Endothelial cell of umbilical vein (primary cell): Measurements from ENCODE around the gene ASB10. TPM values are rescaled to one million over a fixed set of nuclear protein-coding genes. Genes with fewer than 3 reads are reported as not detected.

ENCODE experiments used
- BruUV-seq: library from RNA; stranded (reverse); fragments of 400-500 nt; replicated peaks from 2 replicates; lab custom pipeline; 2021; lab: Mats Ljungman, UMichigan
- CTCF ChIA-PET: fragments of 300-600, 350-600 bp; sonication (Branson Sonifier 250); formaldehyde crosslinking; loops from one replicate; lab custom pipeline; 2021; ENCODE audit warnings: antibody characterized with exemption, inconsistent platforms; lab: Charles Lee
- POLR2A ChIA-PET: fragments of 300-600, 350-600 bp; sonication (Branson Sonifier 250); formaldehyde crosslinking; loops from one replicate; lab custom pipeline; 2021; ENCODE audit warnings: antibody characterized with exemption, inconsistent platforms; lab: Charles Lee
- DNase-seq: peaks from one replicate; pipeline ENCODE4 v3.0.0-alpha.2; 2011; ENCODE audit warnings: low read depth, low spot score
- FAIRE-seq: peaks from 2 replicates; lab custom pipeline; 2011; peaks lifted over from hg19 to GRCh38; lab: Jason Lieb, UNC
- H2AFZ ChIP-seq: 2 replicates; pipeline ENCODE4 v1.6.0; 2012; ENCODE audit warnings: low read depth, low read length, control low read depth, inconsistent platforms
- H3K27ac ChIP-seq: 2 replicates; pipeline ENCODE4 v1.5.1; 2011; ENCODE audit warnings: low read depth, mild to moderate bottlenecking, control low read depth, low read length, moderate library complexity; ENCODE audit not compliant: insufficient read depth
- H3K27me3 ChIP-seq, 2 experiments: 2 replicates each; pipeline versions ENCODE4 v1.6.0 to v1.6.1; 2011; ENCODE audit warnings: low read length in 2 of 2, mixed read lengths in 1 of 2; ENCODE audit not compliant: control insufficient read depth in 2 of 2, insufficient read depth in 2 of 2
- H3K36me3 ChIP-seq, 2 experiments: 2 replicates in 1 of 2; 3 replicates in 1 of 2; pipeline ENCODE4 v1.5.1; 2011; ENCODE audit warnings: low read length in 2 of 2, mild to moderate bottlenecking in 1 of 2, moderate library complexity in 1 of 2; ENCODE audit not compliant: control insufficient read depth in 2 of 2, insufficient read depth in 2 of 2; ENCODE audit errors: extremely low read depth in 1 of 2
- H3K4me1 ChIP-seq: 3 replicates; pipeline ENCODE4 v1.5.1; 2011; ENCODE audit warnings: mild to moderate bottlenecking, low read length; ENCODE audit not compliant: control insufficient read depth, insufficient read depth; ENCODE audit errors: extremely low read depth
- H3K4me2 ChIP-seq: 2 replicates; pipeline ENCODE4 v1.6.1; 2011; ENCODE audit warnings: low read length, control low read depth, mixed read lengths; ENCODE audit not compliant: insufficient read depth
- H3K4me3 ChIP-seq, 3 experiments: fragments of 200-600 bp in 1 of 3; sonication (generic), shearing (Covaris generic) in 1 of 3; replicated peaks in 1 of 3; 2 replicates each; pipeline ENCODE4 v1.5.1; 2011 to 2016; ENCODE audit warnings: control low read depth in 3 of 3, low read length in 3 of 3, mild to moderate bottlenecking in 2 of 3, inconsistent platforms in 1 of 3, low read depth in 1 of 3, moderate library complexity in 1 of 3; ENCODE audit not compliant: insufficient read depth in 1 of 3
- H3K79me2 ChIP-seq: 2 replicates; pipeline ENCODE4 v1.6.0; 2012; ENCODE audit warnings: low read length, inconsistent platforms; ENCODE audit not compliant: control insufficient read depth, insufficient read depth
- H3K9ac ChIP-seq: replicated peaks from 2 replicates; pipeline ENCODE3; 2011; ENCODE audit warnings: low read length, control low read depth; ENCODE audit not compliant: insufficient read depth; ENCODE audit errors: extremely low read depth
- H3K9me1 ChIP-seq: replicated peaks from 3 replicates; pipeline ENCODE4 v1.6.0; 2011; ENCODE audit warnings: mild to moderate bottlenecking, low read length; ENCODE audit not compliant: control insufficient read depth, insufficient read depth; ENCODE audit errors: extremely low read depth
- H3K9me3 ChIP-seq: replicated peaks from 2 replicates; pipeline ENCODE4 v1.5.1; 2012; ENCODE audit warnings: low read length, inconsistent platforms; ENCODE audit not compliant: control insufficient read depth, insufficient read depth
- H4K20me1 ChIP-seq: replicated peaks from 2 replicates; pipeline ENCODE3; 2011; ENCODE audit warnings: mild to moderate bottlenecking, low read length; ENCODE audit not compliant: control insufficient read depth, insufficient read depth; ENCODE audit errors: extremely low read depth
- CTCF ChIP-seq, 2 donors: IDR thresholded peaks; 1 replicate in 1 of 2; 2 replicates in 1 of 2; pipeline ENCODE4 v1.5.1; 2011; ENCODE audit warnings: low read length in 2 of 2, mild to moderate bottlenecking in 2 of 2, moderate library complexity in 2 of 2, control low read depth in 1 of 2, inconsistent platforms in 1 of 2, low read depth in 1 of 2; ENCODE audit not compliant: insufficient read depth in 1 of 2; ENCODE audit errors: extremely low read depth in 1 of 2
- EZH2 ChIP-seq: IDR thresholded peaks from 2 replicates; pipeline ENCODE4 v1.6.1; 2012; ENCODE audit warnings: borderline replicate concordance, low read depth, mild to moderate bottlenecking, moderate library complexity, low read length, inconsistent platforms; ENCODE audit not compliant: severe bottlenecking
- FOS ChIP-seq: IDR thresholded peaks from 2 replicates; pipeline ENCODE4 v1.6.1; 2011; ENCODE audit warnings: mild to moderate bottlenecking, low read length, moderate library complexity, borderline replicate concordance; ENCODE audit not compliant: insufficient read depth
- GATA2 ChIP-seq: IDR thresholded peaks from 2 replicates; pipeline ENCODE4 v1.7.0; 2011; ENCODE audit warnings: low read depth, mild to moderate bottlenecking, moderate library complexity, mixed read lengths, low read length; ENCODE audit not compliant: insufficient read length, insufficient read depth
- JUN ChIP-seq: IDR thresholded peaks from 2 replicates; pipeline ENCODE4 v1.6.1; 2011; ENCODE audit warnings: borderline replicate concordance, low read depth; ENCODE audit not compliant: insufficient read length, insufficient read depth
- MAX ChIP-seq: IDR thresholded peaks from 2 replicates; pipeline ENCODE4 v1.6.1; 2011; ENCODE audit not compliant: insufficient read depth, insufficient read length
- MYC ChIP-seq: IDR thresholded peaks from one replicate; pipeline ENCODE4 v1.6.1; 2011; ENCODE audit warnings: mild to moderate bottlenecking, low read depth, low read length
- POLR2A ChIP-seq: IDR thresholded peaks from 2 replicates; pipeline ENCODE4 v1.6.1; 2012; ENCODE audit warnings: low read depth, mild to moderate bottlenecking, control low read depth, low read length
- POLR2AphosphoS5 ChIP-seq: IDR thresholded peaks from 2 replicates; pipeline ENCODE4 v1.6.1; 2012; ENCODE audit warnings: low read depth, mild to moderate bottlenecking, control low read depth, low read length, moderate library complexity; ENCODE audit not compliant: insufficient read depth
- dilution Hi-C: fragments of 300-500 bp; cut with MboI; formaldehyde crosslinking; loops from one replicate; pipeline ENCODE4 v1.15.0; 2019; ENCODE audit warnings: low sequenced_read_pairs; ENCODE audit not compliant: extremely low pct_ligation_motif_present
- intact Hi-C: fragments of 100-400 bp; cut with micrococcal nuclease; formaldehyde crosslinking; loops from one replicate; pipeline ENCODE4 v1.10.0; 2022
- polyA plus RNA-seq, 4 experiments: library from polyadenylated mRNA; depleted of rRNA in 3 of 4; stranded (reverse) in 3 of 4; unstranded in 1 of 4; fragments of >200 nt; gene quantifications; 2 replicates each; pipeline versions ENCODE4 v1.2.1 to v1.2.3, GENCODE V29; 2011 to 2012; ENCODE audit warnings: missing spikeins in 1 of 4
- total RNA-seq: library from RNA; stranded (reverse); gene quantifications from 2 replicates; pipeline ENCODE4 v1.2.3, GENCODE V29; 2021

Gene ASB10
- total and polyA plus RNA-seq, 2 donors (not counting 3 experiments of a cell fraction or from before 2014, with no cell fraction given): not detected

- peaks cover 17% of the 10 kb centered on the region for H3K79me2 ChIP-seq
- BruUV-seq: no TSS peak
- H3K9me3 ChIP-seq: no peaks in the 10 kb centered on the region
- FAIRE-seq (no peak), DNase-seq (no peak)
- ChIA-PET POLR2A (no interaction called here), CTCF (interaction anchor here (0.7 to 6.3 kb wide), 2 partner anchors 18 to 20 kb away, joined by 3 to 52 read pairs; no protein-coding TSS in a partner anchor)
- peaks cover 16% of the 10 kb centered on the region for H3K4me1 ChIP-seq
- no peaks in the 10 kb centered on the region for H3K9me1 ChIP-seq
- H3K27ac ChIP-seq: no peak overlapping the region
- intact Hi-C loops (loop anchor here (2.0 kb wide), 1 partner anchor 19 kb away; no protein-coding TSS in a partner anchor), dilution Hi-C loops (no loop called here)
- H3K9ac ChIP-seq: peak overlapping the region; percentile 75
- peak overlapping the region; percentile 64 to 98 (median 72) for H3K4me3 ChIP-seq
- no peaks in the 10 kb centered on the region for H4K20me1 ChIP-seq
- H3K4me2 ChIP-seq: peak overlapping the region; percentile 88
- H3K27me3 ChIP-seq: no peaks in the 10 kb centered on the region
- H2AFZ ChIP-seq: no peak overlapping the region
- peaks cover 12 to 26% of the 10 kb centered on the region in 2 experiments for H3K36me3 ChIP-seq
- TF ChIP-seq POLR2A (no peak), JUN (no peak), MYC (no peak), POLR2AphosphoS5 (no peak), CTCF (IDR thresholded peaks at IDR 0.05; ENCODE audit: extremely low read depth in 1 of 2, insufficient read depth in 1 of 2, low read depth in 1 of 2, low read length in 2 of 2) (no peak), FOS (no peak), GATA2 (no peak), EZH2 (no peak), MAX (no peak)
These were observed 39.0 kb upstream of the ASB10 start for GRCh38 chr7:151225948-151226510.
